A549 (cell line): ENCODE data around the gene SPTBN5. TPM values are rescaled to one million over a fixed set of nuclear protein-coding genes. Genes with fewer than 3 reads are reported as not detected.

ENCODE experiments used
- ATAC-seq, 2 experiments: fragments of 200-7000 bp in 1 of 2; fragments of >200 bp in 1 of 2; cut with Nextera tagmentation in 1 of 2; cut with Tn5 transposase in 1 of 2; 3 replicates each; pipeline versions ENCODE4 v1.8.0 to v1.9.1; 2018 to 2020; ENCODE audit warnings: mild to moderate bottlenecking in 1 of 2, moderate library complexity in 1 of 2
- CTCF ChIA-PET: fragments of 300-600 bp; sonication (Branson Sonifier 250); formaldehyde crosslinking; extraction: SDS; loops from one replicate; lab custom pipeline; 2021; ENCODE audit warnings: antibody characterized with exemption, inconsistent platforms; lab: Yijun Ruan, JAX
- POLR2A ChIA-PET: fragments of 350-600 bp; formaldehyde crosslinking; extraction: SDS; loops from one replicate; lab custom pipeline; 2021; ENCODE audit warnings: antibody characterized with exemption, inconsistent platforms; lab: Yijun Ruan, JAX
- DNase-seq, 2 experiments: peaks; one replicate each; pipeline versions ENCODE4 v3.0.0 to v3.0.0-alpha.2; 2011 to 2016; ENCODE audit warnings: low read depth in 1 of 2, low spot score in 1 of 2
- FAIRE-seq: peaks from 2 replicates; lab custom pipeline; 2011; peaks lifted over from hg19 to GRCh38; lab: Jason Lieb, UNC
- H3K27ac ChIP-seq, 2 experiments: fragments of >200 bp; sonication (Bioruptor Twin); formaldehyde crosslinking; 3 replicates each; pipeline ENCODE4 v1.5.1; 2016 to 2017
- H3K4me1 ChIP-seq: fragments of >200 bp; sonication (Bioruptor Twin); formaldehyde crosslinking; 3 replicates; pipeline ENCODE4 v1.6.1; 2016
- H3K4me2 ChIP-seq: fragments of >200 bp; sonication (Bioruptor Twin); formaldehyde crosslinking; 3 replicates; pipeline ENCODE4 v1.6.1; 2016
- H3K4me3 ChIP-seq: fragments of >200 bp; sonication (Bioruptor Twin); formaldehyde crosslinking; 3 replicates; pipeline ENCODE4 v1.5.1; 2016
- H3K9me3 ChIP-seq: fragments of >200 bp; sonication (Bioruptor Twin); formaldehyde crosslinking; 3 replicates; pipeline ENCODE4 v1.6.1; 2016
- BHLHE40 ChIP-seq: IDR thresholded peaks from 2 replicates; pipeline ENCODE4 v1.6.1; 2012; ENCODE audit warnings: low read depth, low read length, inconsistent platforms
- CBX8 ChIP-seq: fragments of 200-600 bp; sonication (generic); IDR thresholded peaks from 2 replicates; pipeline ENCODE4 v1.6.1; 2016
- ELK1 ChIP-seq: fragments of 150-350 bp; IDR thresholded peaks from 2 replicates; pipeline ENCODE4 v1.6.1; 2014; ENCODE audit warnings: low read depth, mild to moderate bottlenecking, low read length
- FOSB ChIP-seq: fragments of 250-450 bp; sonication (Bioruptor Pico); IDR thresholded peaks from 2 replicates; pipeline ENCODE4 v1.5.0; 2020; ENCODE audit warnings: mild to moderate bottlenecking, moderate library complexity
- FOSL2 ChIP-seq, 2 experiments: fragments of 450-650 bp in 1 of 2; fragments of >200 bp in 1 of 2; sonication (Bioruptor Twin) in 1 of 2; formaldehyde crosslinking; IDR thresholded peaks; 2 replicates each; pipeline versions ENCODE4 v1.5.0 to v1.6.1; 2016 to 2020; ENCODE audit warnings: mild to moderate bottlenecking in 1 of 2, moderate library complexity in 1 of 2
- HES2 ChIP-seq: fragments of >200 bp; sonication (Bioruptor Twin); formaldehyde crosslinking; IDR thresholded peaks from 2 replicates; pipeline ENCODE4 v1.6.1; 2016
- HEYL ChIP-seq: fragments of 250-450 bp; sonication (Bioruptor Pico); IDR thresholded peaks from 2 replicates; pipeline ENCODE4 v1.8.0; 2021; ENCODE audit warnings: mild to moderate bottlenecking, moderate library complexity
- HOXA7 ChIP-seq: fragments of 250-450 bp; sonication (Bioruptor Pico); IDR thresholded peaks from 2 replicates; pipeline ENCODE4 v1.5.0; 2020; ENCODE audit warnings: mild to moderate bottlenecking, moderate library complexity
- HOXB13 ChIP-seq: fragments of 250-450 bp; sonication (Bioruptor Pico); IDR thresholded peaks from 2 replicates; pipeline ENCODE4 v1.5.0; 2020; ENCODE audit warnings: low read depth, mild to moderate bottlenecking, moderate library complexity
- HOXB5 ChIP-seq: fragments of 250-450 bp; sonication (Bioruptor Pico); IDR thresholded peaks from 2 replicates; pipeline ENCODE4 v1.5.0; 2020; ENCODE audit warnings: mild to moderate bottlenecking, moderate library complexity
- JUNB ChIP-seq: fragments of >200 bp; sonication (Bioruptor Twin); formaldehyde crosslinking; IDR thresholded peaks from 2 replicates; pipeline ENCODE4 v1.6.1; 2016
- KDM1A ChIP-seq: fragments of 200-600 bp; sonication (generic); IDR thresholded peaks from 2 replicates; pipeline ENCODE4 v1.6.1; 2016; ENCODE audit warnings: low read depth, mild to moderate bottlenecking
- MAX ChIP-seq: IDR thresholded peaks from 2 replicates; pipeline ENCODE4 v1.6.1; 2012
- MAZ ChIP-seq: fragments of 150-350 bp; IDR thresholded peaks from 2 replicates; pipeline ENCODE4 v1.6.1; 2014; ENCODE audit warnings: antibody characterized with exemption, low read depth, low read length, borderline replicate concordance
- NFE2L2 ChIP-seq: fragments of 150-350 bp; conservative IDR thresholded peaks from 2 replicates; pipeline ENCODE4 v1.6.1; 2014; ENCODE audit warnings: low read length
- NR3C1 ChIP-seq: fragments of >200 bp; sonication (Bioruptor Twin); formaldehyde crosslinking; IDR thresholded peaks from 3 replicates; pipeline ENCODE4 v1.6.1; 2017
- PBX3 ChIP-seq: IDR thresholded peaks from 2 replicates; pipeline ENCODE4 v1.6.1; 2012
- PHF8 ChIP-seq: fragments of 200-600 bp; sonication (generic); IDR thresholded peaks from 2 replicates; pipeline ENCODE4 v1.6.1; 2016; ENCODE audit warnings: low read depth, mild to moderate bottlenecking, antibody characterized with exemption, moderate library complexity, borderline replicate concordance
- POLR2A ChIP-seq: IDR thresholded peaks from 2 replicates; pipeline ENCODE4 v1.6.1; 2012; ENCODE audit warnings: mild to moderate bottlenecking, low read length
- RAD21 ChIP-seq, 2 experiments: fragments of >200 bp in 1 of 2; sonication (Bioruptor Twin) in 1 of 2; formaldehyde crosslinking in 1 of 2; IDR thresholded peaks in 1 of 2; conservative IDR thresholded peaks in 1 of 2; 2 replicates in 1 of 2; 3 replicates in 1 of 2; pipeline ENCODE4 v1.6.1; 2012 to 2018; ENCODE audit warnings: inconsistent platforms in 1 of 2
- RARB ChIP-seq: fragments of 250-450 bp; sonication (Bioruptor Pico); IDR thresholded peaks from 2 replicates; pipeline ENCODE4 v1.8.0; 2021; ENCODE audit warnings: mild to moderate bottlenecking, moderate library complexity
- RNF2 ChIP-seq: fragments of 200-600 bp; sonication (generic); IDR thresholded peaks from 2 replicates; pipeline ENCODE4 v1.6.1; 2016; ENCODE audit warnings: low read depth, mild to moderate bottlenecking, antibody characterized with exemption, moderate library complexity, borderline replicate concordance
- SMC3 ChIP-seq: fragments of >200 bp; sonication (Bioruptor Twin); formaldehyde crosslinking; IDR thresholded peaks from 3 replicates; pipeline ENCODE4 v1.6.1; 2018; ENCODE audit warnings: inconsistent platforms
- TFCP2L1 ChIP-seq: fragments of 250-450 bp; sonication (Bioruptor Pico); IDR thresholded peaks from 2 replicates; pipeline ENCODE4 v1.5.0; 2021; ENCODE audit warnings: mild to moderate bottlenecking
- USF2 ChIP-seq: fragments of 450-650 bp; IDR thresholded peaks from 2 replicates; pipeline ENCODE4 v1.6.1; 2014; ENCODE audit warnings: antibody characterized with exemption
- ZC3H11A ChIP-seq: fragments of 450-650 bp; IDR thresholded peaks from 2 replicates; pipeline ENCODE4 v1.6.1; 2014; ENCODE audit warnings: antibody characterized with exemption, mild to moderate bottlenecking
- ZNF302 ChIP-seq: fragments of 250-450 bp; sonication (Bioruptor Pico); IDR thresholded peaks from 2 replicates; pipeline ENCODE4 v1.9.0; 2021; ENCODE audit warnings: inconsistent platforms, mild to moderate bottlenecking, moderate library complexity
- ZSCAN20 ChIP-seq: fragments of 250-450 bp; sonication (Bioruptor Pico); IDR thresholded peaks from 2 replicates; pipeline ENCODE4 v1.8.0; 2022; ENCODE audit warnings: mild to moderate bottlenecking, moderate library complexity
- WGBS: methylation state at CpG from one replicate; pipeline ENCODE4 v1.1.6; 2017; ENCODE audit errors: missing lambda C conversion rate; 5-methylcytosine and 5-hydroxymethylcytosine counted together
- polyA plus RNA-seq, 4 experiments: library from polyadenylated mRNA; depleted of rRNA in 3 of 4; stranded (reverse); fragments of >200 nt; fragmentation: RNase III in 1 of 4; extraction: RNeasy Plus Mini Kit Qiagen cat#74134 plus additional on column Dnase treatment in 1 of 4; gene quantifications; 2 replicates in 3 of 4; 3 replicates in 1 of 4; pipeline ENCODE4 v1.2.3, GENCODE V29; 2011 to 2017

Gene SPTBN5
- polyA plus RNA-seq, 2 of the 4 experiments (the other 2 are of a cell fraction) = 0.05 to 0.17 TPM

- POLR2A ChIA-PET = no interaction called here
- Histone ChIP-seq H3K9me3 (no peaks in the 10 kb centered on the region), H3K4me3 (no peak overlapping the region), H3K27ac (no peak overlapping the region), H3K4me1 (no peaks in the 10 kb centered on the region), H3K4me2 (no peak overlapping the region)
- CTCF ChIA-PET = interaction anchor here (1.3 kb wide), 1 partner anchor 38 kb away, joined by 4 read pairs; no protein-coding TSS in a partner anchor
- no peak for TF ChIP-seq HOXB5 (CRISPR knock-in tag)
- TF ChIP-seq JUNB = no peak
- TF ChIP-seq SMC3 = no peak
- TF ChIP-seq USF2 = no peak
- no peak for TF ChIP-seq HES2
- TF ChIP-seq CBX8 = no peak
- TF ChIP-seq NFE2L2 = no peak
- TF ChIP-seq ELK1 = no peak
- no peak for TF ChIP-seq PBX3
- no peak for TF ChIP-seq HEYL
- TF ChIP-seq NR3C1 = no peak
- TF ChIP-seq MAX = no peak
- no peak for TF ChIP-seq RAD21 (conservative IDR thresholded peaks at IDR 0.05 in 1 of 2, IDR thresholded peaks at IDR 0.05 in 1 of 2)
- no peak for TF ChIP-seq POLR2A
- TF ChIP-seq FOSL2 (IDR thresholded peaks at IDR 0.05) = no peak
- TF ChIP-seq FOSL2 (CRISPR knock-in tag; IDR thresholded peaks at IDR 0.05) = no peak
- TF ChIP-seq KDM1A = no peak
- WGBS = 83% methylated on average over 9 of the region's 10 CpGs
- DNase-seq = no peak
- FAIRE-seq = no peak
- no peak for ATAC-seq
These were observed 45.2 kb downstream of the SPTBN5 start for GRCh38 chr15:41848631-41849030.

- ChIA-PET POLR2A (no interaction called here), CTCF (interaction anchor here (1.1 to 1.5 kb wide), 3 partner anchors 10 to 37 kb away, joined by 4 read pairs; no protein-coding TSS in a partner anchor)
- Histone ChIP-seq H3K9me3 (no peaks in the 10 kb centered on the region), H3K27ac (no peak overlapping the region), H3K4me2 (no peak overlapping the region), H3K4me1 (no peaks in the 10 kb centered on the region), H3K4me3 (no peak overlapping the region)
- no peak for ATAC-seq
- no peak for DNase-seq
- TF ChIP-seq HOXB13 (CRISPR knock-in tag) (no peak), ELK1 (no peak)
- WGBS = 92% methylated on average over 8 of the region's 9 CpGs
- FAIRE-seq = no peak
These were observed 45.9 kb downstream of the SPTBN5 start for GRCh38 chr15:41847981-41848380.

- Histone ChIP-seq H3K4me2 (no peak overlapping the region), H3K4me3 (no peak overlapping the region), H3K4me1 (no peaks in the 10 kb centered on the region), H3K27ac (no peak overlapping the region), H3K9me3 (no peaks in the 10 kb centered on the region)
- ChIA-PET POLR2A (no interaction called here), CTCF (interaction anchor here (1.1 to 1.5 kb wide), 3 partner anchors 9 to 14 kb away, joined by 4 read pairs; partner anchors contain the start of gene PLA2G4B)
- DNase-seq = no peak
- TF ChIP-seq FOSL2 (IDR thresholded peaks at IDR 0.05) = no peak
- TF ChIP-seq FOSL2 (CRISPR knock-in tag; IDR thresholded peaks at IDR 0.05) = no peak
- no peak for TF ChIP-seq TFCP2L1
- TF ChIP-seq PHF8 = no peak
- TF ChIP-seq ZNF302 = no peak
- no peak for TF ChIP-seq FOSB (CRISPR knock-in tag)
- no peak for TF ChIP-seq RARB (CRISPR knock-in tag)
- TF ChIP-seq ELK1 = no peak
- no peak for TF ChIP-seq RNF2
- TF ChIP-seq ZC3H11A = no peak
- TF ChIP-seq MAZ = no peak
- TF ChIP-seq HOXA7 (CRISPR knock-in tag) = no peak
- no peak for TF ChIP-seq ZSCAN20 (CRISPR knock-in tag)
- TF ChIP-seq NR3C1 = no peak
- TF ChIP-seq RAD21 (conservative IDR thresholded peaks at IDR 0.05 in 1 of 2, IDR thresholded peaks at IDR 0.05 in 1 of 2) = no peak
- TF ChIP-seq HES2 = no peak
- no peak for TF ChIP-seq BHLHE40
- no peak for FAIRE-seq
- ATAC-seq = no peak
- 91% methylated on average over 9 of the region's 14 CpGs for WGBS
These were observed 46.6 kb downstream of the SPTBN5 start for GRCh38 chr15:41847206-41847605.
